IMR-90 (cell line): ENCODE results near the gene PTH2. TPM values are rescaled to one million over a fixed set of nuclear protein-coding genes. Genes with fewer than 3 reads are reported as not detected.

Source experiments
- ATAC-seq: fragments of 200-7000 bp; cut with Tn5 transposase; 2 replicates; pipeline ENCODE4 v1.9.1; 2020; ENCODE audit warnings: low read depth, mild to moderate bottlenecking, moderate library complexity
- BruUV-seq: library from RNA; stranded (reverse); fragments of 400-500 nt; replicated peaks from 2 replicates; lab custom pipeline; 2021; lab: Mats Ljungman, UMichigan
- CTCF ChIA-PET: fragments of 300-600 bp; formaldehyde crosslinking; extraction: SDS; loops from one replicate; lab custom pipeline; 2021; ENCODE audit warnings: antibody characterized with exemption; lab: Yijun Ruan, JAX
- POLR2A ChIA-PET: fragments of 300-600 bp; sonication (Branson Sonifier 250); formaldehyde crosslinking; loops from one replicate; lab custom pipeline; 2022; ENCODE audit warnings: antibody characterized with exemption; ENCODE audit not compliant: unreplicated experiment; lab: Charles Lee
- DNase-seq: peaks from one replicate; pipeline ENCODE4 v3.0.0; 2013
- H2AFZ ChIP-seq: replicated peaks from 2 replicates; pipeline ENCODE3; 2013; ENCODE audit warnings: low read length, mild to moderate bottlenecking; ENCODE audit not compliant: poor library complexity
- H2AK5ac ChIP-seq: 2 replicates; pipeline ENCODE4 v1.6.1; 2013; ENCODE audit warnings: low read depth, low read length, inconsistent platforms
- H2AK9ac ChIP-seq: replicated peaks from 2 replicates; pipeline ENCODE3; 2013; ENCODE audit warnings: mild to moderate bottlenecking, low read depth, low read length, moderate library complexity; ENCODE audit not compliant: poor library complexity
- H2BK120ac ChIP-seq: 2 replicates; pipeline ENCODE4 v1.6.1; 2013; ENCODE audit warnings: low read depth, low read length, inconsistent platforms
- H2BK15ac ChIP-seq: 3 replicates; pipeline ENCODE4 v1.6.1; 2013; ENCODE audit warnings: low read depth, low read length, inconsistent platforms
- H2BK20ac ChIP-seq: 2 replicates; pipeline ENCODE4 v1.6.1; 2013; ENCODE audit warnings: low read depth, mild to moderate bottlenecking, inconsistent platforms, low read length, moderate library complexity
- H2BK5ac ChIP-seq: 2 replicates; pipeline ENCODE4 v1.6.1; 2013; ENCODE audit warnings: mild to moderate bottlenecking, low read depth, low read length, inconsistent platforms; ENCODE audit not compliant: poor library complexity, severe bottlenecking
- H3K14ac ChIP-seq: replicated peaks from 2 replicates; pipeline ENCODE4 v1.6.1; 2013; ENCODE audit warnings: low read depth, low read length, inconsistent platforms
- H3K18ac ChIP-seq: 2 replicates; pipeline ENCODE4 v1.6.1; 2013; ENCODE audit warnings: low read depth, low read length, control low read depth
- H3K23ac ChIP-seq: 2 replicates; pipeline ENCODE4 v1.6.1; 2013; ENCODE audit warnings: low read depth, low read length, inconsistent platforms
- H3K27ac ChIP-seq: 2 replicates; pipeline ENCODE4 v1.5.1; 2013; ENCODE audit warnings: mild to moderate bottlenecking, control low read depth, low read length; ENCODE audit not compliant: insufficient read depth
- H3K27me3 ChIP-seq: 2 replicates; pipeline ENCODE4 v1.6.1; 2013; ENCODE audit warnings: low read length; ENCODE audit not compliant: control insufficient read depth, insufficient read depth
- H3K36me3 ChIP-seq: 2 replicates; pipeline ENCODE4 v1.6.1; 2013; ENCODE audit warnings: low read length, mixed read lengths; ENCODE audit not compliant: control insufficient read depth, insufficient read depth
- H3K4ac ChIP-seq: 2 replicates; pipeline ENCODE4 v1.6.1; 2013; ENCODE audit warnings: low read depth, low read length, inconsistent platforms
- H3K4me1 ChIP-seq: 2 replicates; pipeline ENCODE4 v1.6.1; 2013; ENCODE audit warnings: low read length, mixed read lengths; ENCODE audit not compliant: control insufficient read depth, insufficient read depth
- H3K4me2 ChIP-seq: 2 replicates; pipeline ENCODE4 v1.6.1; 2013; ENCODE audit warnings: low read depth, mild to moderate bottlenecking, control low read depth, low read length, moderate library complexity
- H3K4me3 ChIP-seq: 2 replicates; pipeline ENCODE4 v1.5.1; 2013; ENCODE audit warnings: low read depth, mild to moderate bottlenecking, control low read depth, low read length, moderate library complexity; ENCODE audit not compliant: insufficient read depth
- H3K56ac ChIP-seq: 2 replicates; pipeline ENCODE4 v1.6.1; 2013; ENCODE audit warnings: low read length, inconsistent platforms; ENCODE audit not compliant: insufficient read depth; ENCODE audit errors: extremely low read depth
- H3K79me1 ChIP-seq, 2 experiments: 2 replicates each; pipeline ENCODE4 v1.6.1; 2013; ENCODE audit warnings: low read length in 2 of 2, inconsistent platforms in 1 of 2, low read depth in 1 of 2
- H3K9ac ChIP-seq: 2 replicates; pipeline ENCODE4 v1.6.1; 2013; ENCODE audit warnings: low read depth, low read length, control low read depth
- H3K9me1 ChIP-seq: 2 replicates; pipeline ENCODE4 v1.6.1; 2013; ENCODE audit warnings: low read length, inconsistent platforms; ENCODE audit not compliant: insufficient read depth
- H3K9me3 ChIP-seq: 2 replicates; pipeline ENCODE4 v1.6.1; 2013; ENCODE audit warnings: low read length; ENCODE audit not compliant: control insufficient read depth, insufficient read depth
- H4K20me1 ChIP-seq: 2 replicates; pipeline ENCODE4 v1.6.1; 2013; ENCODE audit warnings: low read length, inconsistent platforms; ENCODE audit not compliant: insufficient read depth
- H4K5ac ChIP-seq: 2 replicates; pipeline ENCODE4 v1.6.1; 2013; ENCODE audit warnings: mild to moderate bottlenecking, low read depth, low read length, control low read depth
- H4K8ac ChIP-seq, 2 experiments: 2 replicates each; pipeline ENCODE4 v1.6.1; 2013; ENCODE audit warnings: low read depth in 2 of 2, low read length in 2 of 2, control low read depth in 1 of 2, inconsistent platforms in 1 of 2
- H4K91ac ChIP-seq: 2 replicates; pipeline ENCODE4 v1.6.1; 2013; ENCODE audit warnings: low read depth, low read length, inconsistent platforms; ENCODE audit not compliant: insufficient read depth
- CHD1 ChIP-seq: IDR thresholded peaks from 2 replicates; pipeline ENCODE4 v1.6.1; 2012; ENCODE audit warnings: low read depth, low read length, improper control_type of control experiment
- FOS ChIP-seq: fragments of 150-350 bp; IDR thresholded peaks from 2 replicates; pipeline ENCODE4 v1.6.1; 2016; ENCODE audit warnings: low read depth, low read length
- MAFK ChIP-seq: IDR thresholded peaks from 2 replicates; pipeline ENCODE4 v1.6.1; 2012; ENCODE audit warnings: low read depth, low read length, improper control_type of control experiment
- MAZ ChIP-seq: IDR thresholded peaks from 2 replicates; pipeline ENCODE4 v1.6.1; 2012; ENCODE audit warnings: low read depth, mild to moderate bottlenecking, low read length, improper control_type of control experiment, moderate library complexity, borderline replicate concordance
- MXI1 ChIP-seq: IDR thresholded peaks from 2 replicates; pipeline ENCODE4 v1.6.1; 2012; ENCODE audit warnings: low read depth, mild to moderate bottlenecking, low read length, moderate library complexity, borderline replicate concordance
- NFE2L2 ChIP-seq: fragments of 150-350 bp; IDR thresholded peaks from 2 replicates; pipeline ENCODE4 v1.6.1; 2016; ENCODE audit warnings: low read depth, mild to moderate bottlenecking, low read length
- POLR2A ChIP-seq: IDR thresholded peaks from 2 replicates; pipeline ENCODE4 v1.6.1; 2012; ENCODE audit warnings: mild to moderate bottlenecking, low read depth, low read length
- RCOR1 ChIP-seq: IDR thresholded peaks from 2 replicates; pipeline ENCODE4 v1.6.1; 2012; ENCODE audit warnings: mild to moderate bottlenecking, low read length, improper control_type of control experiment; ENCODE audit not compliant: insufficient replicate concordance
- RFX5 ChIP-seq: IDR thresholded peaks from 2 replicates; pipeline ENCODE4 v1.8.0; 2012; ENCODE audit warnings: low read depth, mild to moderate bottlenecking, low read length, moderate library complexity
- SMC3 ChIP-seq: fragments of 150-350 bp; IDR thresholded peaks from 2 replicates; pipeline ENCODE4 v1.6.1; 2016; ENCODE audit warnings: low read depth, mild to moderate bottlenecking, antibody characterized with exemption, low read length, moderate library complexity
- WGBS, 2 experiments: methylation state at CpG; one replicate each; pipeline versions ENCODE4 v1.1.5 to v1.1.7; 2013; ENCODE audit warnings: missing lambda C conversion rate in 2 of 2; ENCODE audit not compliant: insufficient read length in 1 of 2; ENCODE audit errors: extremely low coverage in 2 of 2; 5-methylcytosine and 5-hydroxymethylcytosine counted together
- dilution Hi-C: fragments of 300-500 bp; cut with HindIII; formaldehyde crosslinking; loops from one replicate; pipeline ENCODE4 v1.14.3; 2018; ENCODE audit warnings: low sequenced_read_pairs; ENCODE audit not compliant: unreplicated experiment
- in situ Hi-C: fragments of 300-500 bp; cut with MboI; formaldehyde crosslinking; loops from 3 replicates; pipeline ENCODE4 v1.14.3; 2019; ENCODE audit warnings: low sequenced_read_pairs, inconsistent platforms, mixed read lengths
- intact Hi-C: fragments of 100-400 bp; cut with micrococcal nuclease; formaldehyde crosslinking; loops from 2 replicates; pipeline ENCODE4 v1.10.0; 2022
- polyA plus RNA-seq, 3 experiments: library from polyadenylated mRNA; depleted of rRNA; stranded (reverse); fragments of >200 nt; gene quantifications; 2 replicates each; pipeline ENCODE4 v1.2.3, GENCODE V29; 2012; ENCODE audit warnings: low replicate concordance in 1 of 3
- total RNA-seq: library from RNA; depleted of rRNA; stranded (reverse); fragments of >200 nt; gene quantifications from 2 replicates; pipeline ENCODE4 v1.2.3, GENCODE V29; 2012
- TF ChIP-seq, protein P1 (sequence below): fragments of 150-350 bp; IDR thresholded peaks from 2 replicates; pipeline ENCODE4 v1.6.1; 2017; ENCODE audit warnings: mild to moderate bottlenecking, antibody characterized with exemption, low read length, low read depth
- TF ChIP-seq, protein P2 (sequence below): conservative IDR thresholded peaks from 2 replicates; pipeline ENCODE4 v1.5.1; 2012; ENCODE audit warnings: mild to moderate bottlenecking, low read depth, low read length, improper control_type of control experiment

PTH2 gene
- total and polyA plus RNA-seq, 2 of the 4 experiments (the other 2 are of a cell fraction) = not detected

DNA sequence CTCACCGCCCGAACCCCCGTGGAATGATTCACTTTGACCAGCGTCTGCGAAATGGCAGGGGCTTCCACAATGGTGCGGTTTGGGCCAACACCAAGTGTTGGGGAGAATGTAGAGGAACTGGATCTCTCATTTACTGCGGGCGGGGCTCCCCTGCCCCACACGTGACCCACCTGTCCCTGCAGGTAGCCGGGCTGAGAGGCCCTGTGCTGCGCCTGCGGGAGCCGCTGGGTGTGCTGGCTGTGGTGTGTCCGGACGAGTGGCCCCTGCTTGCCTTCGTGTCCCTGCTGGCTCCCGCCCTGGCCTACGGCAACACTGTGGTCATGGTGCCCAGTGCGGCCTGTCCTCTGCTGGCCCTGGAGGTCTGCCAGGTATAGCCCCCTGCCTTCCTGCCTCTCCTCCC, 45.0 kb upstream of the PTH2 start:
- H2BK15ac ChIP-seq = no peak overlapping the region
- no peak overlapping the region for H2BK5ac ChIP-seq
- no peak overlapping the region for H3K14ac ChIP-seq
- H3K79me1 ChIP-seq = no peaks in the 10 kb centered on the region
- DNase-seq (no peak), ATAC-seq (no peak)
- intact Hi-C loops = no loop called here
- no peak overlapping the region for H2AFZ ChIP-seq
- no peak overlapping the region for H4K8ac ChIP-seq
- no peak overlapping the region for H2AK5ac ChIP-seq
- ChIA-PET POLR2A (no interaction called here), CTCF (no interaction called here)
- H3K9me1 ChIP-seq = peaks cover 7% of the 10 kb centered on the region; the same call in 1 of the 2 replicates
- in situ Hi-C loops = no loop called here
- H4K20me1 ChIP-seq = no peaks in the 10 kb centered on the region
- H3K9ac ChIP-seq = no peak overlapping the region
- 97% methylated on average over 8 of the region's 19 CpGs; no CpG with 5 or more reads in 1 of the 2 experiments for WGBS, 2 experiments
- no peaks in the 10 kb centered on the region for H3K9me3 ChIP-seq
- H2BK120ac ChIP-seq = no peak overlapping the region
- H3K23ac ChIP-seq = no peak overlapping the region
- no peaks in the 10 kb centered on the region for H3K27me3 ChIP-seq
- TF ChIP-seq, protein P1, sequence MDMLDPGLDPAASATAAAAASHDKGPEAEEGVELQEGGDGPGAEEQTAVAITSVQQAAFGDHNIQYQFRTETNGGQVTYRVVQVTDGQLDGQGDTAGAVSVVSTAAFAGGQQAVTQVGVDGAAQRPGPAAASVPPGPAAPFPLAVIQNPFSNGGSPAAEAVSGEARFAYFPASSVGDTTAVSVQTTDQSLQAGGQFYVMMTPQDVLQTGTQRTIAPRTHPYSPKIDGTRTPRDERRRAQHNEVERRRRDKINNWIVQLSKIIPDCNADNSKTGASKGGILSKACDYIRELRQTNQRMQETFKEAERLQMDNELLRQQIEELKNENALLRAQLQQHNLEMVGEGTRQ = no peak
- no peak for TF ChIP-seq FOS
- no peak for TF ChIP-seq RCOR1
- TF ChIP-seq SMC3 = no peak
- no peak for TF ChIP-seq MAZ
- TF ChIP-seq MXI1 = no peak
- TF ChIP-seq POLR2A = no peak
- TF ChIP-seq NFE2L2 = no peak
- TF ChIP-seq, protein P2, sequence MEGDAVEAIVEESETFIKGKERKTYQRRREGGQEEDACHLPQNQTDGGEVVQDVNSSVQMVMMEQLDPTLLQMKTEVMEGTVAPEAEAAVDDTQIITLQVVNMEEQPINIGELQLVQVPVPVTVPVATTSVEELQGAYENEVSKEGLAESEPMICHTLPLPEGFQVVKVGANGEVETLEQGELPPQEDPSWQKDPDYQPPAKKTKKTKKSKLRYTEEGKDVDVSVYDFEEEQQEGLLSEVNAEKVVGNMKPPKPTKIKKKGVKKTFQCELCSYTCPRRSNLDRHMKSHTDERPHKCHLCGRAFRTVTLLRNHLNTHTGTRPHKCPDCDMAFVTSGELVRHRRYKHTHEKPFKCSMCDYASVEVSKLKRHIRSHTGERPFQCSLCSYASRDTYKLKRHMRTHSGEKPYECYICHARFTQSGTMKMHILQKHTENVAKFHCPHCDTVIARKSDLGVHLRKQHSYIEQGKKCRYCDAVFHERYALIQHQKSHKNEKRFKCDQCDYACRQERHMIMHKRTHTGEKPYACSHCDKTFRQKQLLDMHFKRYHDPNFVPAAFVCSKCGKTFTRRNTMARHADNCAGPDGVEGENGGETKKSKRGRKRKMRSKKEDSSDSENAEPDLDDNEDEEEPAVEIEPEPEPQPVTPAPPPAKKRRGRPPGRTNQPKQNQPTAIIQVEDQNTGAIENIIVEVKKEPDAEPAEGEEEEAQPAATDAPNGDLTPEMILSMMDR = no peak
- no peak for TF ChIP-seq MAFK
- no peak for TF ChIP-seq CHD1
- TF ChIP-seq RFX5 = no peak
- peaks cover 2% of the 10 kb centered on the region; the same call in 1 of the 2 replicates for H3K4me1 ChIP-seq
- H4K5ac ChIP-seq = no peak overlapping the region
- no peak overlapping the region for H3K4ac ChIP-seq
- H3K4me2 ChIP-seq = no peak overlapping the region
- no peak overlapping the region for H3K4me3 ChIP-seq
- BruUV-seq = no TSS peak
- H3K27ac ChIP-seq = no peak overlapping the region
- no peak overlapping the region for H3K56ac ChIP-seq
- H3K36me3 ChIP-seq = peaks cover 5% of the 10 kb centered on the region; the same call in 1 of the 2 replicates
- H3K18ac ChIP-seq = no peak overlapping the region
- H2BK20ac ChIP-seq = no peak overlapping the region
- no peak overlapping the region for H2AK9ac ChIP-seq
- no peak overlapping the region for H4K91ac ChIP-seq
- dilution Hi-C loops = no loop called here
